HG02973 (cell line): ENCODE measurements around the gene NME8.
A peak's percentile ranks its signal among the peaks of the same experiment; 100 is the strongest.
"Not testable (repeated sequence)": the region's sequence is repeated elsewhere in the genome, so short reads cannot be mapped to it uniquely, and the experiment has no call there.

Experiments
- ATAC-seq: cut with Tn5 transposase; IDR thresholded peaks from one replicate; pipeline ENCODE4 v1.9.1; 2021; ENCODE audit warnings: moderate library complexity; ENCODE audit not compliant: unreplicated experiment

Gene NME8, protein sequence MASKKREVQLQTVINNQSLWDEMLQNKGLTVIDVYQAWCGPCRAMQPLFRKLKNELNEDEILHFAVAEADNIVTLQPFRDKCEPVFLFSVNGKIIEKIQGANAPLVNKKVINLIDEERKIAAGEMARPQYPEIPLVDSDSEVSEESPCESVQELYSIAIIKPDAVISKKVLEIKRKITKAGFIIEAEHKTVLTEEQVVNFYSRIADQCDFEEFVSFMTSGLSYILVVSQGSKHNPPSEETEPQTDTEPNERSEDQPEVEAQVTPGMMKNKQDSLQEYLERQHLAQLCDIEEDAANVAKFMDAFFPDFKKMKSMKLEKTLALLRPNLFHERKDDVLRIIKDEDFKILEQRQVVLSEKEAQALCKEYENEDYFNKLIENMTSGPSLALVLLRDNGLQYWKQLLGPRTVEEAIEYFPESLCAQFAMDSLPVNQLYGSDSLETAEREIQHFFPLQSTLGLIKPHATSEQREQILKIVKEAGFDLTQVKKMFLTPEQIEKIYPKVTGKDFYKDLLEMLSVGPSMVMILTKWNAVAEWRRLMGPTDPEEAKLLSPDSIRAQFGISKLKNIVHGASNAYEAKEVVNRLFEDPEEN

DNA sequence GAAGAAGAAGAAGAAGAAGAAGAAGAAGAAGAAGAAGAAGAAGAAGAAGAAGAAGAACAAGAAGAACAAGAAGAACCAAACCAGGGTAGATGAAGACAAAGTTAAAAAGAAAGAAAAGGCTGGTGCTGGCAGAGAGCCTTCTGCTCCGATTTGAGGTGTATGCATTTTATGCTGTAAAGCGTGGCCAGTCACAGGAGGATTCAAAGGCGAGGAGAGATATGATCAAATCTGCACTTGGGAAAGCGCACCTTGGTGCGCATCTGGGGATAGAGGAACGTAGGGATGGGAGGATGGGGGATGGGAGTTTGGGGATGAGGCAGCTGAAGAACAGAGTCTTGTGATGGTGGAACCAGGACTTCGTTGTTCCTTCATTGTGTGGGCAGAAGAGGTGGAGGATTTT, at the start of gene NME8:
TSS of gene NME8 (plus strand) at position 301 of the 400 bp plus-strand sequence. CDS start 1,670 bp downstream, outside the sequence.
- ATAC-seq = no peak

DNA sequence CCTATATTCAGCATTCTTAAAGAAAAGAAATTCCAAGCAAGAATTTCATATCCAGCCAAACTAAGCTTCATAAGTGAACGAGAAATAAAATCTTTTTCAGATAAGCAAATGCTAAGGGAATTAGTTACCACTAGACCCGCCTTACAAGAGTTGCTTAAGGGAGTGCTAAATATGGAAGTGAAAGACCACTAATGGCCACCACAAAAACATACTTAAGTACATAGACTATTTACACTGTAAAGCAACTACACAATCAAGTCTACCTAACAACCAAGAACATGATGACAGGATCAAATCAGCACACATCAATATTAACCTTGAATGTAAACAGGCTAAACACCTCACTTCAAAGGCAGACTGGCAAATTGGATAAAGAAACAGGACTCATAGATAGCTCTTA, 42.2 kb upstream of the NME8 start:
- no peak for ATAC-seq

DNA sequence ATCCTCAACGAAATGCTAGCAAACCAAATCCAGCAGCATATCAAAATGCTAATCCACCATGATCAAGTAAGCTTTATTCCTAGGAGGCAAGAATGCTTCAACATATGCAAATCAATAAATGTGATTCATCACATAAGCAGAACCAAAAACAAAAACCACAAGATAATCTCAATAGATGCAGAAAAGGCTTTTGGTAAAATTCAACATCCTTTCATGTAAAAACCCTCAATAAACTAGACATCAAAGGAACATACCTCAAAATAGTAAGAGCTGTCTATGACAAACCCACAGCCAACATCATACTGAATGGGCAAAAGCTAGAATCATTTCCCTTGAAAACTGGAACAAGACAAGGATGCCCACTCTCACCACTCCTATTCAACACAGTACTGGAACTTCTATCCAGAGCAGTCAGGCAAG, 36.2 kb upstream of the NME8 start:
- not testable (repeated sequence) for ATAC-seq

DNA sequence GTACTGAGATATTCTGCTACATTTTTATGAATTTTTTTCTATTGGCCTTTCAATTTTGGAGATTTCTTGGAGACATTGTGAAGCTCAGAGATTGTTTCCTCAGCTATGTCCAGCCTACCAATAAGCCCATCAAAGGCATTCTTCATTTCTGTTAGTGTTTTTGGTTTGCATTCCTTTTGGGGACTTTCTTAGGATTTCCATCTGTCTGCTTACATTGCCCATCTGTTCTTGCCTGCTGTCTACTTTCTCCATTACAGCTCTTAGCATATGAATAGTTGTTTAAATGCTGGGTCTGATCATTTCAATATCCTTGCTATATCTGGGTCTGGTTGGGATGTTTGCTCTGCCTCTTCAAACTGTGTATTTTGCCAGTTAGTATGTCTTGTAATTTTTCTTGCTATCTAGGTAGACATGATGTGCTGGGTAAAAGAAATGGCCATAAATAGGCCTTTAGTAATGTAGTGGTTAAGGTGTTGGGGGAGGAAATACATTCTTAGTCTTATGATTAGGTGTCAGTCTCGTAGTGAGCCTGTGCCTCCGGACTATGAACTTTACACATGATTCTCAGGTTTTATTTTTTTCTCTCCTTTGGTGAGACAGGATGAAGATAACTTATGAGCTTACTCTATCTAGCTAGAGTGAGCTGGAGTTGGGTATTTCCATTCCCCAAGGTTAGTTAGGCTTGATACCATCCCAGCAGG, 32.6 kb upstream of the NME8 start:
- ATAC-seq = peak; percentile 83

DNA sequence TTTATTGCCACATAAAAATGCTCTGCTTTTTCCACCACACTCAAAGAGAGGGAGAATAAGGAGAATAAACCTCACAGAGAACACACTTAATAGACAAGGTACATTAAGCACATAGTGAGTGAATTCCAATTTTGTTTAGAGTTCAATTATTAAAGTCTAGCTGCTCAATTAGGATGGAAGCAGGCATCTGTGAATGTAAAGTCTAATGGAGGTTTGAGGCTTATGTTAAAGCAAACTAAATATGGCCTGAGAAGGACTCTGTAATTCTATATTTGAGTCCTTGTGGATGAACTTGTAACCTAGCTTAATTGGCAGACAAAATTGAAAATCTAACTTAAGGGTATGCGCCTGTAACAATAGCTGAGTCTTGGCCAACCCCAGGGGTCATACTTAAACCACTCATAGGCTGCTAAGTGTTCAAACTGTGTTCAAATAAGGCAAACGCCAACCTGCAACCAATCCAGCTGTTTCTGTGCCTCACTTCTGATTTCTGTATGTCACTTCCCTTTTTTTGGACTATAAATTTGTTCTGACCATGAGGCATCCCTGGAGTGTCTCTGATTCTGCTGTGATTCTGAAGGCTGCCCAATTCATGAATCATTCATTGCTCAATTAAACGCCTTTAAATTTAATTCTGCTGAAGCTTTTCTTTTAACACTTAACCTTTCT, 31.3 kb upstream of the NME8 start:
- ATAC-seq = no peak

DNA sequence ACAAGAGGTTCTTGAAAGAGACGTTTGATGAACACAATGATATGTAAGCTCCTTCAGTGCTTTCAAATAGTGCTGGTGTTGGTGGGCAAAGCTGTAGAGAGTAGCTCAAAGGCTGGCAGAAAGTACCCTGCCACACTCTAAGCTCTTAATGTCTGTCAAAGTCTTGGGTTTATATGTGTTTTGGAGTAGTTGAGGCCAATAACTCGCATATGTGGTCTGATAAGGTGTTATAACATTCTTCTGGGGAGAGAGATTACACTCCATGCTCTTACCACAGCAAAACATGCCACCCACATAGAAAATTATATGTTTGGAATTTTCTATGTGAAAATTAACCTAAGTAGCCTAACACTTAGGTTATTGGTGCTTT, 30.8 kb upstream of the NME8 start:
- ATAC-seq = no peak

DNA sequence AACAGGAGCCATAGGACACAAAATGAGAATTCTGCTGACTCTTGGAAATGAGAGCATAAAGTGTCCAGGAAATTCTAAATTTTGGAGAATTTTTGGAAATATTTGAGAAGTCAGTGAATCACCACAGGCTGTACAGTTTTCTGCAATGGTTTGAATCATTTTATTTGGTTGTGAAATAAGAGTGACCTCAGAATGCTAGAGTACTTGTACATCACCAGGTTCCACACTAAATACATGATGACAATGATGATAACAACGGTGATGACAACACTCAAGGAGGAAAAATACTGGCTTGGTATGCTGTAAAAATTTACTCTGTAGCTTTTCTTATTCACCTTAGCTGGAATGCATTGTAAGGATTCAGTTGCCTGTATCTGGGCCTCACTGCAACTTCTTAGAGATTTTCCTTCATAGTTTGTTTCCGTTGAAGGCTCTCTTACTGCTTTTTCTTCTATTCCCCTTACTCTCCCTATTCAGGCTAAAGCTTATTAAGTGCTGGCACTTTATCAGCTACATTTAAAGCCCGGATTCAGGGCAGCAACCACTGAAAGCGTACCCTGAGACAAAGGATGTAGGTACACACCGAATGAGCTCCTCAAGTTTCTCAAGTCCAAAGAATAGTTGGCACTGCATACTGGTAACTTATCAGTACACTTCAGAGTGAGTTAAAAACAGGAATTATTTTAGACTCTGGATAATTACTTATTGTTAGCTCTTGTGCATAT, 30.2 kb upstream of the NME8 start:
- no peak for ATAC-seq

DNA sequence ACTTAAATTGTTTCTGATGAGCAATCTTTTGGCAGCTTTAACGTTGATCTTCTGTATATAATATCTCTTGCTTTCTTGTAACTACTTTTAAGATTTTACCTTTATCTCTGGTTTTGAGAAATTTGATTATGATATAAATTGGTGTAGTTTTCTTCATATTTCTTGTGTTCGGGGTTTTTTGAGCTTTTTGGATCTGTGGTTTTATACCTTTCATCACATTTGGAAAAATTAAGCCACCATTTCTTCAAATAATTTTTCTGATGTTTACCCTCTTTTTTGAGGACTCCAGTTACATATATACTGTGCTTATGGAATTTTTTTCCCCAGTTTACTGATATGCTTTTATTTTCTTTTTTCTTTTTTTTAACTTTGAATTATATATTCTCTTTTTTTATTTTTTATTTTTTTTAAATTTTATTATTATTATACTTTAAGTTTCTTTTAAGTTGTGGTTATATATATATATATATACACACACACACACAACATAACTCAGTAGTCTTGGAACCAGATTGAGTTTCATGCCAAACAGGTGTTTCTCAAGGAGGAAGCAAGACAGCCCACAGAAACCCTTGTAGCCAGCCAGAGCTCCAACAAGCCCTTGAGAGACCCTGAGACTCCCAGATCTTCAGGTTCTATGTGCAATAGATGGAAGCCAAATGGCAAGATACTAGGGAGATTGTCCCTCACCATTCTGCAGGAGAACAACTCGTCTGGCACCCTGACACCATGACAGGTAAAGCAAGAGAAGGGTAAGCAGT, 27.5 kb upstream of the NME8 start:
- ATAC-seq = peak; percentile 55

DNA sequence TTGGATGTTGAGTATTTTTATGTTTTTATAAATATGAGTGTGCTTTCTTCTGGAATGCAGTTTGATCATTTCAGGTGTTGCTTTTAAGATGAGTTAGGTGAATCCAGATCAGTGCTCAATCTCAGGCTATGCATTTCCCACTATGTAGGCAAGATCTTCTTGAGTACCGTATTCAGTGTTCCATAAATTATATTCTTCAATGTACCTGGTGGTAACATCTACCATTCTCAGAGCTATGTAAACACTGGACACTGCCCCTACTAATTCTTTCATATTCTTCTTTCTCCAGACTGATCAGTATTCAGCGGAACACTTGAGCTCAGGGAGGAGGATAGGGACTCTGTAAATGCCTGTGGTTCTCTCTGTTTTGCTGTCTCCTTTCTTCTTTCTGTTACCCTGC, 25.5 kb upstream of the NME8 start:
- ATAC-seq = no peak

DNA sequence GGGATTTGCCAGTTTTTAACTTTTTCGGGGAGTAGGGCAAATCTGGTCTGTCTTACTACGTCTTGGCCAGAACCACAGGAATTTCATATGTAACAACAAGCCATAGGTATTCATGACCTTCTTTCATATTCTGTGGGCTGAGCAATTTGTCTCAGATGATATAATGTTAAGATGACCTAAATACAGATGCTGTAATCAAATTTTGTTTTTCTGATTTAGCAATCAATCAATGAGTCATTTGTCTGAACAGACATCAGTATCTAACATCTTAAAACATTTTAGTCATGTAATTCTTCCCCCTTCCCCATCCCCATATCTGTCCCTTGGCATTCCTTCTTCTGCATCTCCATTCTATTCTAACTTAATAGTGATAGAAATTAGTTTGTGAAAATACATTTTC, 24.8 kb upstream of the NME8 start:
- no peak for ATAC-seq

DNA sequence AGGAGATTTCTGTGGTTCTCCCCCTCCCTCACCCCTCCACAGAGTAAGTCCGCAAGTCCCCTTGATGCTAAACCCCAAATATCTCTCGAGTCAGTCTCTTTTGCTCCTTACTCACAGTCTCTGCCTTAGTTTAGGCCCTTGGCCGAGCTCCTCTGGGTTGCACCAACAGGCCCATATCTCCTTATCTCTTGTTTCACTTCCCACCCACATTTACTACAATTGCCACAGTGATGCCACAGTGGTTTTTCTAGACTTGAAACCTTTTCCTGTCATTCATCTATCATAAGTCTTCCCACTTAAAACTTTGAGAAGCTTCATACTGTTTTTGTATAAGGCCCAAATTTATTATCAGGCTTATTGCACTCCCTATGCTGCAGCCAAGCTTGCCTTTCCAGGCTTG, 23.4 kb upstream of the NME8 start:
- ATAC-seq = no peak

DNA sequence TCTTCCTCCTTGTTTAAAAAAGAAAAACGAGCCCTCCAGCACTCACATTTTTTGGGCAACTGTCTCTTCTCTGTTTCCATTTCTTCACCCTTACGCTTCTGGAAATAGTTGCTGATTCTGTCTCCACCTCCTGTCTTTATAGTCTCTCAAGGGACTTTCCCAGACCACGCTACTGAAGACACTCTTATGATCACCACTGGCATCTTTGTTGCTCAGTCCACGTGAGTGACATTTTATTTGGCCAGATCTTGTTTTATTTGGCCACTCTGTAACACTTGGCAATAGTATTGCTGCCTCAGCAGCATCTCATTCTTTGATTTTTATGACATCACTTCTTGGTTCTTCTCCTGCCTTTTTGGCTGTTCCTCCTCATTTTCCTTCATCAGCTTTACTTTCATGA, 21.6 kb upstream of the NME8 start:
- peak; percentile 57 for ATAC-seq

DNA sequence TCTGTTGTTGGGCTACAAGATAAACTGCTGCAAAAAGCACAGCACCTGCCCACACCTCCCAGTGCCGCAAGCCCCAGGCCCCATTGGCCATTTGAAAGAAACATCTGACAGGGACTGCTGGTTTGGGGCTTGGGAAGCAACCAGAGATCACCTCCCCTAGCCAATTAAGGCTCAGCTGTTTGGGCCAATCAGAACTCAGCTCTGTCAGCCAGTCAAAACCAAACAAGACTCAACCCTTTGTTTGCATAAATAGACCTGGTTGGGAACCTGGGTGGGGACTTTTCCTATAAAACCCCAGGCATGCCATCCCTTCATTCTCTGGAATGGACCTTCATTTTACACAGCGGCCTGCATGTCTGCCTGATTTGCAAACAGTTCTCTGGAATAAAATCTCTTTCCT, 17.2 kb upstream of the NME8 start:
- ATAC-seq = no peak

DNA sequence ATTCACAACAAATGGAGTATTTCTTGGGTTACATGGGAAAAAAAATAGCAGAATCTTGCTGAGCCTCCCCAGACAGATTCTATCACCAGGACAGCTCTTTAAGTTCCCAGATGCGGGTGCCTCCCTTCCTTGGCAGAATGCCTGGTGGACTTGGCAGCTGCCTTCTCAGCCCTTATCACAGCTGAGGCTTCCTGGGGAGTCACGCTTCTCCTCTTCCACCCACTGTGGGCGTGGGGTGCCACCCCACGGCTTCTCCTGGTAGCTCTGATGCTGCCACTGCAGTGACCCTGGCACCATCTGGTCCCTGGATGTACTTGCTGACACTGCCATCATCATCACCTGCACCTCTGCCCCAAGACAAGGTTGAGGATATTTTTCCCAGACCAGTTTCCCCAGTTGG, 16.2 kb upstream of the NME8 start:
- peak; percentile 82 for ATAC-seq

DNA sequence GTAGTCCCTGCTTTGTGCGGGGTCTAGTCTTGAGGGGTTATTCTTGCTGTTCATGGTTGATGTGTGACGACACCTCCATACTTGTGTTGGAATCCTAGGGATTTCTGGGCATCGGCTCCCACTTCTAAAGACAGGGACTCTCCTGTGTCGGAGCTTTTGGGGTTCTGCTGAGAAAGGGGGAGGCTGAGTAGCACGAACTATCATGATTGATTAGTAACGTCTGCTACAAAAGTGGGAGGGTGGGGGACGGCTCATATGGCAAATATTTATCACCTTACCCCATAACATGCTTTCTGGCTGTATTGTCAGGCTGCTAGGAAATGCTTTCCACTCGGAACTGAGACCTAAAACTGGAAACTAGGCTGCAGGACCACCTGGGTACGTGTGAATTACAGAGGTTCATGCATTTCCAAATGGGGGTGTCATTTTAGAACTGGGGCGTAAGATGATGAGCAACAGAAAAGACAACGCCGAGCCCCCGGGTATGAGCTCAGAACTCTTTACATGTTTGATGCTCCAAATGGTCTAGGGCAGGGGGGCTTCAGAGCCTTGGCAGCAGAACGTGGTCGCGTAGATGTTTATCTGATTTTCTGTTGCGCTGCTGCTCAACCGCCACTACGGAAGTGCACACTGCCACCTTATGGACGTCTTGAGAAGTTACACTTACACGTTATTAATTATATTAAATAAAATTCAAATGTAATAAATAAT, 15.1 kb upstream of the NME8 start:
- ATAC-seq = no peak

DNA sequence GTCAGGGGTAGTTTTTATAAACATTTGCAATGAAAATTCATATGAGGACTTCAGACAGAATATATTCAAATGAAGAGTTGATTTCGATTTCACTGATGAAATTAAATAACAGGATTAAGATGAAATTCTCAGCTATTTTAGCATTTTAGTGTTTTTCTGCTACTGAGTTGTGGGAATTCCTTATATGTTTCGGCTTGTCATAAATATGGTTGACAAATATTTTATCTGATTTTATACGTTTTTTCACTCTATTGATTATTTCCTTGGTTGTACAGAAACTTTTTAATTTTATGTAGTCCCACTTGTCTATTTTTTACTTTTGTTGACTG, 14.6 kb upstream of the NME8 start:
- no peak for ATAC-seq

DNA sequence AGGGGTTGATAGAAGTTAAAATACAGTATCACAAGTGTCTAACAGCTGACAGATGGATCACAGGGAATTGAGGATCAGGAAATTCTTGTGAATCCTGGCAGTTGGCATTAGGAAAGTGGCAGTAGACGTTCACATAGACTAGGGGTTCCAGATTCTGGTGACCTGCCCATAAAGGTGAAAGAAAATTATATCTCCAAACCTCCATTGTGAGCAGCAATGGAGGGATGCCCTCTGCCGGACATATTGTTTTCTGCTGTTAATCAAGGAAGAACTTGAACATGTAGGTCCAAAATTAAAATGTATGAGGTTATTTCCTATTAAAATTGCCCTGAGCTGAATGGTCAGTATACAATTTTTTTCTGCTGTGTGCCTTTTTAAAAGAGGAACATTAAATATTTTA, 5.1 kb downstream of the NME8 start:
- ATAC-seq = no peak

DNA sequence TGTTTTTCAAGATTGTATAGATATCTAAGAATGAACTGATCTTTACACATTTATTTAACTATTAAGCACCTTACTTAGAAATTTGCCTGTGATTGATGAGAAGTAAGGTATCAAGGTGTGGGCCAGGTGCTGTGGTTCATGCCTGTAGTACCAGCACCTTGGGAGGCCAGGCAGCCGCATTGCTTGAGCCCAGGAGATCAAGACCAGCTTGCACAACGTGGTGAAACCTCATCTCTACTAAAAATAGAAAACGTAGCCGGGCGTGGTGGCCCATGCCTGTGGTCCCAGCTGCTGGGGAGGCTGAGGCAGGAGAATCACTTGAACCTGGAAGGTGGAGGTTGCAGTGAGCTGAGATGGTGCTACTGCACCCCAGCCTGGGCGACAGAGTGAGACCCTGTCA, 33.7 kb downstream of the NME8 start:
- ATAC-seq = no peak

DNA sequence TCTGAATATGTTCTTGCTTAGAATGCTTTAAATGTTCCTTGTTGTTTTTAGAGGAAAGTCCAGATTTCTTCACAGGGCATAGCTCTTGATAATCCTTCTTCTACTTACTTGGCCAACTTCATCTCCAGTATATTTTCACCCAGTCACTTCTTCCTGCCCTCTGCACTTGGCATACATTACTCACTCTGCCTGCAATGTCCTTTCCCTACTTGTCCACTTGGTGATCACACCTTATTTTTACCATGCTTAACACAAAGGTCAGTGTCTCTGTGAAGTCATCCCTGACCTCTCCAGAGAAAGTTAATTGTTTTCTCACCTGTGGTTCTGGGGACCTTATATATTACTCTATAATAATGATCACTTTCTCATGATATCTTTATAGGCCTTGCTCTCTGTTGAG, 45.0 kb downstream of the NME8 start:
- no peak for ATAC-seq

DNA sequence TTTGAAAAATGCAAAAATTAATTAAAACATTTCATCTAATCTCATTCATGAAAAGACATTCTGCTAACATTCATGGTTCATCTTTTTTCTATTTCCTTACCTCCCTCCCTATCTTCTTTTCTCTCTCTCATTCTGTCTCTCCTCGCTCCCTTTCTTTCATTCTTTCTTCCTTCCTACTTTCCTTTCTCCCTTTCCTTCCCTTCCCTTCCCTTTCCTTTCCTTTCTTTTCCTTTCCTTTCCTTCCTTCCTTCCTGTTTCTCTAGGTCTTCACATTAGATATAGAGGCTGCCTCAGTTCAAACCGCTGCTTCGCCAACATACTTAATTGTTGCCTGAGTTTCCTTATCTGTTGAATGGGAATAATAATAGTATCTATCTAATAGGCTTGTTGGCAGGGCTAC, 46.3 kb downstream of the NME8 start:
- ATAC-seq = no peak
